Ishikawa (cell line): ENCODE measurements around the gene USP46.

Experiments
- CEBPB ChIP-seq: IDR thresholded peaks from 2 replicates; pipeline ENCODE4 v1.6.1; 2012
- CREB1 ChIP-seq: IDR thresholded peaks from 2 replicates; pipeline ENCODE4 v1.6.1; 2012; ENCODE audit warnings: low read depth
- EGR1 ChIP-seq: IDR thresholded peaks from 2 replicates; pipeline ENCODE4 v1.6.1; 2012
- EP300 ChIP-seq: IDR thresholded peaks from 2 replicates; pipeline ENCODE4 v1.6.1; 2012; ENCODE audit warnings: borderline replicate concordance
- FOXM1 ChIP-seq: IDR thresholded peaks from 2 replicates; pipeline ENCODE4 v1.6.1; 2012; ENCODE audit warnings: low read depth, borderline replicate concordance
- MAX ChIP-seq: IDR thresholded peaks from 2 replicates; pipeline ENCODE4 v1.6.1; 2012
- NFIC ChIP-seq: IDR thresholded peaks from 2 replicates; pipeline ENCODE4 v1.6.1; 2012
- RAD21 ChIP-seq: IDR thresholded peaks from 2 replicates; pipeline ENCODE4 v1.6.1; 2012; ENCODE audit warnings: low read depth
- REST ChIP-seq: IDR thresholded peaks from 2 replicates; pipeline ENCODE4 v1.6.1; 2012; ENCODE audit warnings: low read depth, mild to moderate bottlenecking
- TAF1 ChIP-seq: IDR thresholded peaks from 2 replicates; pipeline ENCODE4 v1.6.1; 2012; ENCODE audit warnings: low read depth, mild to moderate bottlenecking
- TCF12 ChIP-seq: IDR thresholded peaks from 2 replicates; pipeline ENCODE4 v1.6.1; 2012; ENCODE audit warnings: low read depth
- TEAD4 ChIP-seq: IDR thresholded peaks from 2 replicates; pipeline ENCODE4 v1.6.1; 2012
- USF1 ChIP-seq: IDR thresholded peaks from 2 replicates; pipeline ENCODE4 v1.6.1; 2012
- YY1 ChIP-seq: IDR thresholded peaks from 2 replicates; pipeline ENCODE4 v1.6.1; 2012; ENCODE audit warnings: low read depth
- ZBTB7A ChIP-seq: IDR thresholded peaks from 2 replicates; pipeline ENCODE4 v1.6.1; 2012; ENCODE audit warnings: low read depth

The USP46 gene

GRCh38 chr4:52640808-52641565 lies 18.1 kb downstream of the USP46 start:
- TF ChIP-seq USF1 = no peak
- TF ChIP-seq CEBPB = no peak
- TF ChIP-seq TAF1 = no peak
- no peak for TF ChIP-seq CREB1
- TF ChIP-seq TCF12 = no peak
- TF ChIP-seq TEAD4 = no peak
- no peak for TF ChIP-seq REST
- TF ChIP-seq FOXM1 = no peak
- TF ChIP-seq NFIC = no peak
- TF ChIP-seq EP300 = no peak
- TF ChIP-seq YY1 = no peak
- no peak for TF ChIP-seq EGR1
- TF ChIP-seq RAD21 = no peak
- no peak for TF ChIP-seq MAX
- TF ChIP-seq ZBTB7A = no peak

- no peak for TF ChIP-seq TCF12
- TF ChIP-seq TEAD4 = no peak
- no peak for TF ChIP-seq TAF1
- no peak for TF ChIP-seq EGR1
- no peak for TF ChIP-seq REST
- no peak for TF ChIP-seq CEBPB
- TF ChIP-seq CREB1 = no peak
- no peak for TF ChIP-seq RAD21
- TF ChIP-seq FOXM1 = no peak
- no peak for TF ChIP-seq ZBTB7A
- TF ChIP-seq USF1 = no peak
- no peak for TF ChIP-seq MAX
- TF ChIP-seq YY1 = no peak
- no peak for TF ChIP-seq EP300
- TF ChIP-seq NFIC = no peak
Observed at GRCh38 chr4:52638717-52639116, 20.4 kb downstream of the USP46 start.

- TF ChIP-seq TEAD4 = no peak
- TF ChIP-seq TAF1 = no peak
- no peak for TF ChIP-seq USF1
- no peak for TF ChIP-seq FOXM1
- no peak for TF ChIP-seq MAX
- TF ChIP-seq NFIC = no peak
- no peak for TF ChIP-seq RAD21
- TF ChIP-seq EGR1 = no peak
- no peak for TF ChIP-seq TCF12
- no peak for TF ChIP-seq CEBPB
- no peak for TF ChIP-seq EP300
- TF ChIP-seq CREB1 = no peak
Observed at GRCh38 chr4:52637116-52637515, 22.0 kb downstream of the USP46 start.

- no peak for TF ChIP-seq YY1
- no peak for TF ChIP-seq REST
- TF ChIP-seq TAF1 = no peak
- TF ChIP-seq USF1 = no peak
- TF ChIP-seq TCF12 = no peak
- TF ChIP-seq CEBPB = no peak
- no peak for TF ChIP-seq CREB1
- no peak for TF ChIP-seq NFIC
- no peak for TF ChIP-seq MAX
- TF ChIP-seq RAD21 = no peak
- TF ChIP-seq EGR1 = no peak
- no peak for TF ChIP-seq TEAD4
- TF ChIP-seq EP300 = no peak
- TF ChIP-seq FOXM1 = no peak
- no peak for TF ChIP-seq ZBTB7A
Observed at GRCh38 chr4:52635560-52635959, 23.5 kb downstream of the USP46 start.
